NCI-H69 (cell line): Measurements from ENCODE around the gene PAPOLA.
"Not testable (repeated sequence)": the region's sequence is repeated elsewhere in the genome, so short reads cannot be mapped to it uniquely, and the experiment has no call there.

Experiments
- DNase-seq: peaks from one replicate; lab custom pipeline; 2025; lab: John Stamatoyannopoulos, UW

PAPOLA gene

GRCh38 chr14:96502621-96503305 is 581 bp downstream of the PAPOLA start:
- peak; percentile 76 for DNase-seq

GRCh38 chr14:96503306-96503679 is 1.1 kb downstream of the PAPOLA start:
- no peak for DNase-seq

- DNase-seq = not testable (repeated sequence)
Observed at GRCh38 chr14:96504353-96504752, 2.2 kb downstream of the PAPOLA start.

- no peak for DNase-seq
Observed at GRCh38 chr14:96507723-96508122, 5.5 kb downstream of the PAPOLA start.

- DNase-seq = peak; percentile 11
Observed at GRCh38 chr14:96508900-96509299, 6.7 kb downstream of the PAPOLA start.

- no peak for DNase-seq
Observed at GRCh38 chr14:96509457-96510090, 7.4 kb downstream of the PAPOLA start.

- no peak for DNase-seq
Observed at GRCh38 chr14:96511146-96511545, 9.0 kb downstream of the PAPOLA start.

- DNase-seq = no peak
Observed at GRCh38 chr14:96511667-96512066, 9.5 kb downstream of the PAPOLA start.

- DNase-seq = no peak
Observed at GRCh38 chr14:96512122-96512521, 9.9 kb downstream of the PAPOLA start.

GRCh38 chr14:96512602-96513397 is 10.6 kb downstream of the PAPOLA start:
- DNase-seq = no peak

GRCh38 chr14:96514694-96515093 is 12.5 kb downstream of the PAPOLA start:
- DNase-seq = no peak

GRCh38 chr14:96515731-96516130 is 13.5 kb downstream of the PAPOLA start:
- DNase-seq = no peak

GRCh38 chr14:96516351-96516750 is 14.2 kb downstream of the PAPOLA start:
- DNase-seq = no peak

- DNase-seq = no peak
Observed at GRCh38 chr14:96519970-96520369, 17.8 kb downstream of the PAPOLA start.

- no peak for DNase-seq
Observed at GRCh38 chr14:96525452-96525851, 23.3 kb downstream of the PAPOLA start.

- DNase-seq = no peak
Observed at GRCh38 chr14:96532632-96533031, 30.4 kb downstream of the PAPOLA start.

- DNase-seq = no peak
Observed at GRCh38 chr14:96536807-96537206, 34.6 kb downstream of the PAPOLA start.

- DNase-seq = no peak
Observed at GRCh38 chr14:96538097-96538989, 36.2 kb downstream of the PAPOLA start.

GRCh38 chr14:96538990-96539317 is 36.8 kb downstream of the PAPOLA start:
- DNase-seq = no peak

- DNase-seq = peak; percentile 23
Observed at GRCh38 chr14:96554315-96554910, 52.2 kb downstream of the PAPOLA start.

- DNase-seq = no peak
Observed at GRCh38 chr14:96559571-96559970, 57.4 kb downstream of the PAPOLA start.

GRCh38 chr14:96564389-96564788 is 62.2 kb downstream of the PAPOLA start:
- DNase-seq = peak; percentile 11
